Measurements from ENCODE around the gene CYB5R2.

CYB5R2 gene

DNA sequence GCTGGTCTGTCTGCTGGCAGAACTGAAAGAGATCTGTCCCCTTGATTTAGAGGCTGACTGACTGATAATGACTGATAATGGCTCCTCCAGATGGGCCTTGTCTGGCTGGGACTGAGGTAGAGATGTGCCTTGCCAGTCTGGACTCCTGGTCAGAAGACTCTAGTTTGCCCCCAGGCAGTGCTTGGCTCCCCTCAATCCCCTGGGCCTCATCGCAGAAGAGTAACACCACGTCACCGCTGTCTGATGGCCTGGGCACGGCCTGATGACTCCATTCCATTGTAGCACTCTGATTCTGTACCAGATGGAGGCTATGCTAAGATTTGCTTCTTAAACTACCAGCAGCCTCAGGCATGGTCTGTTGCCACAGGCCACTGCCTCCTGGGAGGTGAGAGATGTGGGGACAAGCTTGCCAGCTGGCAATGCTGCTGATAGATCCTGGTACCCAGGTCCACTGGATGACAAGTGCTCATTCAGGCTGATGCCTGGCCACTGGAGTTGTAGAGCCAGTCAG lies 19.1 kb downstream of the CYB5R2 start:
- TF ChIP-seq, protein P1, sequence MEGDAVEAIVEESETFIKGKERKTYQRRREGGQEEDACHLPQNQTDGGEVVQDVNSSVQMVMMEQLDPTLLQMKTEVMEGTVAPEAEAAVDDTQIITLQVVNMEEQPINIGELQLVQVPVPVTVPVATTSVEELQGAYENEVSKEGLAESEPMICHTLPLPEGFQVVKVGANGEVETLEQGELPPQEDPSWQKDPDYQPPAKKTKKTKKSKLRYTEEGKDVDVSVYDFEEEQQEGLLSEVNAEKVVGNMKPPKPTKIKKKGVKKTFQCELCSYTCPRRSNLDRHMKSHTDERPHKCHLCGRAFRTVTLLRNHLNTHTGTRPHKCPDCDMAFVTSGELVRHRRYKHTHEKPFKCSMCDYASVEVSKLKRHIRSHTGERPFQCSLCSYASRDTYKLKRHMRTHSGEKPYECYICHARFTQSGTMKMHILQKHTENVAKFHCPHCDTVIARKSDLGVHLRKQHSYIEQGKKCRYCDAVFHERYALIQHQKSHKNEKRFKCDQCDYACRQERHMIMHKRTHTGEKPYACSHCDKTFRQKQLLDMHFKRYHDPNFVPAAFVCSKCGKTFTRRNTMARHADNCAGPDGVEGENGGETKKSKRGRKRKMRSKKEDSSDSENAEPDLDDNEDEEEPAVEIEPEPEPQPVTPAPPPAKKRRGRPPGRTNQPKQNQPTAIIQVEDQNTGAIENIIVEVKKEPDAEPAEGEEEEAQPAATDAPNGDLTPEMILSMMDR (IDR thresholded peaks at IDR 0.05; ENCODE audit: low read length, missing control alignments): no peak
- no peak overlapping the region for H3K4me3 ChIP-seq (replicated peaks; ENCODE audit: low read depth, low read length)

DNA sequence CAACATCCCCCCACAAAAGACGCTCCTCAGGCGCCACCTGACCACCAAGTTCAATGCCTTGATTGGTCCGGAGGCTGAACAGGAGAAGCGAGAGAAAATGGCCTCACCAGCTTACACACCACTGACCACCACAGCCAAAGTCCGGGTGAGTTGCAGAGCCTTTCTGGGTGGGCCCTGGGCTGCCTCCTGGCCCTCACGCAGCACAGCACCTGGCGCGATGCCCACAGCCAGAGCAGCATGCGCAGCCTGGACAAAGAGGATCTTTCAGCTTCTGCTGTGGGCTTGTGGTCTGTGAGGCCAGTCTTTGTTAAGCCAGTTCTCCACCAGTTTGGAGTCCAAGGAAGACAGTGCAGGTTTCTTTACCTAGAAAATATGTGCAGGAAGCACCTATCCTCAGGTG lies 21.6 kb downstream of the CYB5R2 start:
- DNase-seq (ENCODE audit: low read depth): no peak
- TF ChIP-seq, protein P1 (IDR thresholded peaks at IDR 0.05; ENCODE audit: low read length, missing control alignments): no peak
- no peak overlapping the region for H3K4me3 ChIP-seq (replicated peaks; ENCODE audit: low read depth, low read length)

More for the DNA sequence above, 19.1 kb downstream of the CYB5R2 start:
- no peak for DNase-seq (ENCODE audit: low read depth)

DNA sequence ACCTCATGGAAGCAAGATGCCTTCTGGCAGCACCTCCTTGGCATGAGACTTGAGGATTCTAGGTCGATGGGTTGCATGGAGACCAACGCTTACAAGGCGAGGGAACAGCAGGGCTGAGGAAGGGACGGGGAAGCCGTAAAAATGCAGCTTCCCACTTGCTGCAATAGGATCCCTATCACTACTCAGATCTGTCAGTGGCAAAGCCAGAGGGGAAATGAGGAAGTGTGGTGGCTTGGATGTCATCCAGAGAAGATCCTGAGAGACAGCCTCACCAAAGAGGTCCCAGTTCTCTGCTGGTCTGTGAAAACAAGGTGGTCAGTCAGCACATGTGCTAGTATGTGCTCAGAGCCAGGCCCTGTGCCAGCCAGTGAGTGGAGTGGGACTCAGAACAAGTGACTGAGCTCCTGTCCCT lies 22.2 kb downstream of the CYB5R2 start:
- TF ChIP-seq, protein P1 (IDR thresholded peaks at IDR 0.05; ENCODE audit: low read length, missing control alignments): no peak
- H3K4me3 ChIP-seq (replicated peaks; ENCODE audit: low read depth, low read length): no peak overlapping the region
- no peak for DNase-seq (ENCODE audit: low read depth)

DNA sequence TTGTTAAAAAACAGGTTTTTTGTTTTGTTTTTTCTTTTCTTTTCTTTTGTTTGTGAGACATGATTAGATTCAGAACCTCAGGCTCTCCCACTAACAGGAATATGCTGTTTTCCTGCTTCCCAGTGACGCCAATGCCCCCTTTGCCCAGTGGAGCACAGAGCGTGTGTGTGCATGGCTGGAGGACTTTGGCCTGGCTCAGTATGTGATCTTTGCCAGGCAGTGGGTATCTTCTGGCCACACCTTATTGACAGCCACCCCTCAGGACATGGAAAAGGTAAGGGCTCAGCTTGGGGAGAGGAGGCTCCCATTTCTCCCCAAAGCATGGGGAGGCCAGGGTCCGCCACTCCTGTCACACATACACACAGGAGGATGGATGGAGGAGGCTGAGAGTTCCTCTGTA lies 25.0 kb downstream of the CYB5R2 start:
- TF ChIP-seq, protein P1 (IDR thresholded peaks at IDR 0.05; ENCODE audit: low read length, missing control alignments): no peak
- no peak for DNase-seq (ENCODE audit: low read depth)
- no peak overlapping the region for H3K4me3 ChIP-seq (replicated peaks; ENCODE audit: low read depth, low read length)

DNA sequence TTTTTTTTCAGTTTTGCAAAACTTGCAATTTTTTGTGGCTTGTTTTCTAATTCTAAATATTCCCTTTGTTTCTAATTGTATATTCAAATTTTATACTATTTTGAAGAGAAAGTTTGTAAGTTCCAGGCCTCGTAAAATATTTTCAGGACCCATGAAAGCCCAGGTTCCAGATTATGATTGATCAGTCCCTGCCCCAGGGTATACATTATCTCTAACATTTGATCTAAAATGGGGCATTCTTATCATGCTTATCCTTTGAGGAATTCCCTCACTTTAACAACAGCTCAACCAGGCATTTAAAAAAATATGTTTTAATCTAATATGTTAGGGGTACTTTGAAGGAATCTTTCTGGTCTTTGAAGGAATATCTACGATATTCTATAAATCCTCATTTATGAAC lies 26.4 kb downstream of the CYB5R2 start:
- TF ChIP-seq, protein P1 (IDR thresholded peaks at IDR 0.05; ENCODE audit: low read length, missing control alignments): no peak
- no peak overlapping the region for H3K4me3 ChIP-seq (replicated peaks; ENCODE audit: low read depth, low read length)
- no peak for DNase-seq (ENCODE audit: low read depth)

DNA sequence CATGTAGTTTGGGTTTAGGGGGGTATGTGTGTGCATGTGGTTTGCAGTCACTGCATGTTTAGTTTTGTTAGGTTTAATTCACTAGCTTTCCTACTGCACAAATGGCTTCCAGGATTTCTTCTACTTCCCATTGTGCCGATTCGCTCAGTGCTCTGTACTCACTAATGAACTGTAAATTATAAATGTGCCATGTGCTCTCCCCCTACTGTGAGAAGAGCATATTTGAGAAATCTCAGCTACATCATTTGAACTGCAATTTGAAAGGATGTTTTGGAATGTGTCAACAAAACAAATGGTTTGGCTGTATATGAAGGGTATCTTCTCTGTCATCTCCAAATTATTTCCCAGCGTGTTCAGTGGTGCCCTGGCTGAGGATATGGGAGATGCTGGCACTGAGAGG lies 28.1 kb downstream of the CYB5R2 start:
- no peak overlapping the region for H3K4me3 ChIP-seq (replicated peaks; ENCODE audit: low read depth, low read length)
- no peak for DNase-seq (ENCODE audit: low read depth)
- TF ChIP-seq, protein P1 (IDR thresholded peaks at IDR 0.05; ENCODE audit: low read length, missing control alignments): no peak

DNA sequence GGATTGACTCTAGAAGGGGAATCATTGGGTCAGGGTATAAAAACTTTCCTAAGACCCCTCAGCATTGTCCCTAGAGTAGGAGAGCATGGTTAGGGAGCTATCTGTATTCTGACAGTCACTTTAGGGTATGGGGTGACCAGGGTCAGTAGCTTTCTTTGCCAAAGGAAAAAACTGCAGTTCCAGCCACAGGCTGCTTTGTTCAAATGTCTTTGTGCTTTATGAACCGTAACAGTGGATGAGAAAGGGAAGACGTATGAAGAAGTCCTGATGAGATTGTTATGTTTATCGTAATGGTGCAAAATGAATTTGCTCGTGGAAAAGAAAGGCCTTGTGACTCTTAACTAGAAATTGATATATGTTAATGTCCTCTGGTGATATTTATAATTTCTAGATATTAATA lies 30.0 kb downstream of the CYB5R2 start:
- H3K4me3 ChIP-seq (replicated peaks; ENCODE audit: low read depth, low read length): no peak overlapping the region
- TF ChIP-seq, protein P1 (IDR thresholded peaks at IDR 0.05; ENCODE audit: low read length, missing control alignments): no peak
- no peak for DNase-seq (ENCODE audit: low read depth)
